GM18868 (cell line): ENCODE measurements around the gene CYP2E1.
"Not testable (repeated sequence)": the region's sequence is repeated elsewhere in the genome, so short reads cannot be mapped to it uniquely, and the experiment has no call there.

Source experiments
- ATAC-seq: cut with Tn5 transposase; IDR thresholded peaks from one replicate; pipeline ENCODE4 v1.9.1; 2021; ENCODE audit warnings: mild to moderate bottlenecking, moderate library complexity; ENCODE audit not compliant: unreplicated experiment

The CYP2E1 gene

DNA sequence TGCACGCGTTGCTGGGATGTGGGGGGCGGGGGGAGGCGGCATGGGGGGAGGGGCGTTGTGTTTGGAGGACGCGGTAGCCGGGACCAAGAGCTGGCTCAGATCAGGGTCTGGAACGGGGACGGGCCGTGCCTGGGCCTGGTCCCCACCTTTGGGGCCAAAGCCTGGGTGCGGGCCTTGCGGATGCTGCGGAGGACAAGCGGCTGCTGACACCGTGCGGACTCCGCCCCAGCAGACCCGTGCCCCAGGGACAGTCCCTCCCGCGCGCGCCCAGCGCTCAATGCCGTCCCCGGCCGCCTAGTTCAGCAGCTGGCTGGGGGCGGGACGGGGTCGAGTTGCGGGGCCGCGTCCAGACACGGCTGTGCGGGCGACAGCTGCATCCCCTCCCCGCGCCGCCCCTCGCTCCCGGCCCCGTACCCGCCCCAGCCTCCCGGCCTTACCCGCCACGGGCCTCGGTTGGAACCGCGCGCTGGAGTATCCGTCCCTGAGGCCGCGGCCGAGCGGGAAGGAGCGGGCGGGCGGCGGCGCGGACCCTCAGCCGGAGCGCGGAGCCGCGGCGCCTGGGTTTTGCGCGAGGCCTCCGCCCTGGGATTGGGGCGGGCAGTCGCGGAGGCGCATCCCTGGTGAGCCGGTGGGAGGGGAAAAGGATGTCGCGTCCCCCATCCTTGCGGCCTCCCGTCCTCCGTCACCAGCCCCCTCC lies 41.8 kb downstream of the CYP2E1 start:
- ATAC-seq, result not testable (repeated sequence)

DNA sequence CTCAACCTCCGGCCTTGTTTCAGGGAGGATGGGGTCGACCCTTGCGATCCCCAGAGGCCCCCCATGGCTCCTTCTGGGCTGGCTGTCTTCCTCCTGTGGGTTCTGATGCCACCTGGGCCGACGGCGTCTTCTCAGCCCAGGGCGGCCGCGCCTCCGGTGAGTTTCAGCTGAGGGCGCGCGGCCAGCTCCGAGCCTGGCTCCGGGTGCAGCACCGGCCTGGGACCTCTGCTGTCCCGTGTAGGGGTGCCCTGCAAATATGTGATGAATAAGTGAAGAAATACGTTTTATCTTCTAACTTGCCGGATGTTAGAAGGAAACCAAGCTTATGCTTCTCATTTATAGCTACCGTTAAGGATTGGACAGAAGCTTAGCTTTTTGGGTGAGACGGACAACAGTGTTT lies 42.6 kb downstream of the CYP2E1 start:
- ATAC-seq, result not testable (repeated sequence)

GRCh38 chr10:133572055-133572454 lies 44.9 kb downstream of the CYP2E1 start:
- ATAC-seq, result not testable (repeated sequence)

- ATAC-seq, result not testable (repeated sequence)
These were observed 46.3 kb downstream of the CYP2E1 start for GRCh38 chr10:133573460-133573859.

DNA sequence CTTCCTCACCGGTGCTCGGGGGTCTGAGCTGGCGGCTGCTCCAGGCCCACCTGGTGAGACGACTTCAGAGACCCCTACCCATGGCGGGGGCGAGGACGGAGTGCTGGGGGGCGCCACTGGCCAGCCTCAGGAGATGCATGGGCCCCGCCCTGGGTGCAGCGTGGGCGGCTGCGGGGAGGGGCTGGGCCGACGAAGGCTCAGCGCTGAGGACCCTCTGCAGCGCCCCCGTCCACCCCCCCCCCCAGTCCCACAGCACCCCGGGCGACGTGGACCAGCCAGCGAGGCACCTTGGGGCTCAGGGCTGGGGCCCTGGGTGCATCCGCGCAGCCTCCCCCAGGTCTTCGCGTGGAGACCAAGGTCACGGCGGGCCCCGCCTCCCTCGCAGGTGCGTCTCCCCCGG lies 49.9 kb downstream of the CYP2E1 start:
- ATAC-seq, result not testable (repeated sequence)
